ENCODE results near the gene GAA.

GAA gene

DNA sequence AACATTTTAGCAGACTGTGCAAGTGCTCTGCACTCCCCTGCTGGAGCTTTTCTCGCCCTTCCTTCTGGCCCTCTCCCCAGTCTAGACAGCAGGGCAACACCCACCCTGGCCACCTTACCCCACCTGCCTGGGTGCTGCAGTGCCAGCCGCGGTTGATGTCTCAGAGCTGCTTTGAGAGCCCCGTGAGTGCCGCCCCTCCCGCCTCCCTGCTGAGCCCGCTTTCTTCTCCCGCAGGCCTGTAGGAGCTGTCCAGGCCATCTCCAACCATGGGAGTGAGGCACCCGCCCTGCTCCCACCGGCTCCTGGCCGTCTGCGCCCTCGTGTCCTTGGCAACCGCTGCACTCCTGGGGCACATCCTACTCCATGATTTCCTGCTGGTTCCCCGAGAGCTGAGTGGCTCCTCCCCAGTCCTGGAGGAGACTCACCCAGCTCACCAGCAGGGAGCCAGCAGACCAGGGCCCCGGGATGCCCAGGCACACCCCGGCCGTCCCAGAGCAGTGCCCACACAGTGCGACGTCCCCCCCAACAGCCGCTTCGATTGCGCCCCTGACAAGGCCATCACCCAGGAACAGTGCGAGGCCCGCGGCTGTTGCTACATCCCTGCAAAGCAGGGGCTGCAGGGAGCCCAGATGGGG, 3.1 kb downstream of the GAA start:
- no peak for DNase-seq (ENCODE audit: low read depth)

DNA sequence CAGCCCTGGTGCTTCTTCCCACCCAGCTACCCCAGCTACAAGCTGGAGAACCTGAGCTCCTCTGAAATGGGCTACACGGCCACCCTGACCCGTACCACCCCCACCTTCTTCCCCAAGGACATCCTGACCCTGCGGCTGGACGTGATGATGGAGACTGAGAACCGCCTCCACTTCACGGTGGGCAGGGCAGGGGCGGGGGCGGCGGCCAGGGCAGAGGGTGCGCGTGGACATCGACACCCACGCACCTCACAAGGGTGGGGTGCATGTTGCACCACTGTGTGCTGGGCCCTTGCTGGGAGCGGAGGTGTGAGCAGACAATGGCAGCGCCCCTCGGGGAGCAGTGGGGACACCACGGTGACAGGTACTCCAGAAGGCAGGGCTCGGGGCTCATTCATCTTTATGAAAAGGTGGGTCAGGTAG, 3.6 kb downstream of the GAA start:
- no peak for DNase-seq (ENCODE audit: low read depth)

DNA sequence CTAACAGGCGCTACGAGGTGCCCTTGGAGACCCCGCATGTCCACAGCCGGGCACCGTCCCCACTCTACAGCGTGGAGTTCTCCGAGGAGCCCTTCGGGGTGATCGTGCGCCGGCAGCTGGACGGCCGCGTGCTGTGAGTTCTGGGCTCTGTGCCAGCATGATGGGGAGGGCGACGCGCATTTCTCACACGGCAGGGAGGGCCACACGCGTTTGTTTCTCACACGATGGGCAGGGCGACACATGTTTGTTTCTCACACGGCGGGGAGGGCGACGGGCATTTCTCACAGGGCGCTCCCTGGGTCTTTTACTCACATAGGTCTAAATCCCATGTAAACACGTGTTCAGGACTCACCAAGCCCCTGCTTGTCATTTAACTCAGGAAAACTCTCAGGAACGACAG, 4.4 kb downstream of the GAA start:
- DNase-seq (ENCODE audit: low read depth), result no peak

GRCh38 chr17:80106176-80106575, 4.8 kb downstream of the GAA start:
- DNase-seq (ENCODE audit: low read depth), result no peak

GRCh38 chr17:80106751-80107150, 5.4 kb downstream of the GAA start:
- DNase-seq (ENCODE audit: low read depth), result no peak

GRCh38 chr17:80107231-80108021, 6.0 kb downstream of the GAA start:
- no peak for DNase-seq (ENCODE audit: low read depth)

DNA sequence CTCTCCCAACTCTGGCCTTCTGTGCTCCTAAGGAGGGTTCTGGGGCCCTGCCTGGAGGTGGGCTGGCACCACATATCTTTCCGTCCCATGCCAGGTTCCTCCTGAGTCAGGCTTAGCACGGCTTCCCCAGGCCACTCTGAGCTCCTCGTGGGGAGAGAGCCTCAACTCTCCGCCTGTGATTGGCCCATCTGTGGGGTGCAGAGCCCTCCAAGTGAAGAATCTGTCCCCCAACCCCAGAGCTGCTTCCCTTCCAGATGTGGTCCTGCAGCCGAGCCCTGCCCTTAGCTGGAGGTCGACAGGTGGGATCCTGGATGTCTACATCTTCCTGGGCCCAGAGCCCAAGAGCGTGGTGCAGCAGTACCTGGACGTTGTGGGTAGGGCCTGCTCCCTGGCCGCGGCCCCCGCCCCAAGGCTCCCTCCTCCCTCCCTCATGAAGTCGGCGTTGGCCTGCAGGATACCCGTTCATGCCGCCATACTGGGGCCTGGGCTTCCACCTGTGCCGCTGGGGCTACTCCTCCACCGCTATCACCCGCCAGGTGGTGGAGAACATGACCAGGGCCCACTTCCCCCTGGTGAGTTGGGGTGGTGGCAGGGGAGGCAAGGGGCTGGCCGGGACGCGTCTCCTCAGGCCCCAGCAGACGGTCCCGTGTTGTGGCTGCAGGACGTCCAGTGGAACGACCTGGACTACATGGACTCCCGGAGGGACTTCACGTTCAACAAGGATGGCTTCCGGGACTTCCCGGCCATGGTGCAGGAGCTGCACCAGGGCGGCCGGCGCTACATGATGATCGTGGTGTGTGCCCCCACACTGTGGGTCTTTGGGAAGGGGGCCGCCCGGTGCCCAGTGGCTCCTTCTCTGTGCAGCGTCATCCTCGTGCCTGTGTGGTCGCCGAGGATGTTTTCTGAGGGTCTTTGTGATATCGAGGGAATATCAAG, 6.9 kb downstream of the GAA start:
- no peak for DNase-seq (ENCODE audit: low read depth)

DNA sequence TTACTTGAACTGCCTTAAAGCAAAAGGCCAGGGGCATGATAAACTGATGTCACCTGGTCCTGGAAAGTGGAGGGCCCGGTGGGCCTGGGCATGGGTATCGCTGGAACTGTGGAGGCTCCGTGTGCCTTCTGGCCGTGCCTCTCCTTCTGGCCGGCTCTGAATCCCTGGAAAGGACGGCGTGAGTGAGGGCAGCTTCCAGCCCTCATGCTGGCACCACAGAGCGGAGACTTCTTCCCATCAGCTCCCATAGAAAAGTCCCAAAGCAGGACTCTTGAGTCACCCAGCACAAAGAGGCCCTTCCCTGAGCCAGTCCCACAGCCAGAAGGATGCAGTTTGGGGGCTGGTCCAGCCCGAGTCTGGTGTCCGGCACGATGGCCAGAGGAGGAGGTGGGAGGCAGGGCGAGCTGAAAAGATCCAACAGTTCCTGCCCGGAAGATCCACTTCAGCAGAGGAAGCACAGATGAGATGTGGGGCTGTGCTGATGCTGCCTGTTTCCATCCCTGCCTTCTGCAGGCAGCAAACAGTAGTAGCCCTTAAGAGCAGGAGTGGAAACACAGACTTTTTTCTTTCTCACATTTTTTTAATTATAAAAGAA, 7.8 kb downstream of the GAA start:
- DNase-seq (ENCODE audit: low read depth), result no peak

- DNase-seq (ENCODE audit: low read depth), result no peak
Observed at GRCh38 chr17:80109713-80110446, 8.5 kb downstream of the GAA start.

DNA sequence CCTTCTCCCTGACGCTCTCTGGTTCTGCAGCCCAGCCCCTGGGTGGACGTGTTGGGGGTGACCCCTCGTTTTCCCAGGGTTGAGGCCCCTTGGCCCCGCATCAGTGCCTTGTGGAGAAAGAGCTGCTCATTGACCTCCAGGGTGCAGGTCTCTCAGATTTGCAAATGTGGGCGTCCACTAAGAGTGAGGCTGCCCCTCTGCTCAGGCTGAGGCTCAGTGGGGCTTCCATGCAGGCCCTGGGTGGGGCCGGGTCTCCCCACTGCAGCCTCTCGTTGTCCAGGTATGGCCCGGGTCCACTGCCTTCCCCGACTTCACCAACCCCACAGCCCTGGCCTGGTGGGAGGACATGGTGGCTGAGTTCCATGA, 9.0 kb downstream of the GAA start:
- DNase-seq (ENCODE audit: low read depth), result no peak

DNA sequence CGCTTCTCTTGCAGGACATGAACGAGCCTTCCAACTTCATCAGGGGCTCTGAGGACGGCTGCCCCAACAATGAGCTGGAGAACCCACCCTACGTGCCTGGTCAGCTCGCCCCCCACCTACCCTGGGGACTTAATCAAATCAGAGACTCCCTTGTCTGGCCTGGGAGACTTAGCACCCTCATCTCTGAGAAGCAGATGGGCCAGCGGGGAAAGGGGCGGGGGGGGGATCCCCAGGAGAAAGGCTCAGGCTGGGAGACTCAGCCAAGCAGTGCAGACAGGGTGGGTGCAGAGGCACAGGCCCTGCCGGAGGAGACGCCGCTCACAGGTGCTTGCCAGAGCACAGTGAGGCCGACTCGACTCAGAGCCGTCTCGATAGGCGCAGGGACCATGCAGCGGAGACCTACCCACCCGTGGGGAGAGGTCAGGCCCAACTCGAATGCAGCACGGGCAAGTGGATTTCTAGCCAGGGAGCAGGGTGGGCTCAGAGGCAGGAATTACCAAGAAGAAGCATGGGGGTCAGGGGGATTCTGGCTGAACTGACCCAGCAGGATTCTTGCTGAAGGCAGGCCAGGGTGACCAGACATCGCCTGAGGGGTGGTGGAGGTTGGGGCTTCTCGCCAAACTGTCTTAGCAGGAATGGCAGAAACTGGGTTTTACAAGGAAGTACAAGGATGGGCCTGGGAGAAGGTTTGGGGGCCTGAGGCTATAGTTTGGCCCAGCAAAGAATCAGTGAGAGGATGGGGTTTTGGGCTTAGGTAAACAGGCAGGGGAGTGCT, 9.7 kb downstream of the GAA start:
- no peak for DNase-seq (ENCODE audit: low read depth)

DNA sequence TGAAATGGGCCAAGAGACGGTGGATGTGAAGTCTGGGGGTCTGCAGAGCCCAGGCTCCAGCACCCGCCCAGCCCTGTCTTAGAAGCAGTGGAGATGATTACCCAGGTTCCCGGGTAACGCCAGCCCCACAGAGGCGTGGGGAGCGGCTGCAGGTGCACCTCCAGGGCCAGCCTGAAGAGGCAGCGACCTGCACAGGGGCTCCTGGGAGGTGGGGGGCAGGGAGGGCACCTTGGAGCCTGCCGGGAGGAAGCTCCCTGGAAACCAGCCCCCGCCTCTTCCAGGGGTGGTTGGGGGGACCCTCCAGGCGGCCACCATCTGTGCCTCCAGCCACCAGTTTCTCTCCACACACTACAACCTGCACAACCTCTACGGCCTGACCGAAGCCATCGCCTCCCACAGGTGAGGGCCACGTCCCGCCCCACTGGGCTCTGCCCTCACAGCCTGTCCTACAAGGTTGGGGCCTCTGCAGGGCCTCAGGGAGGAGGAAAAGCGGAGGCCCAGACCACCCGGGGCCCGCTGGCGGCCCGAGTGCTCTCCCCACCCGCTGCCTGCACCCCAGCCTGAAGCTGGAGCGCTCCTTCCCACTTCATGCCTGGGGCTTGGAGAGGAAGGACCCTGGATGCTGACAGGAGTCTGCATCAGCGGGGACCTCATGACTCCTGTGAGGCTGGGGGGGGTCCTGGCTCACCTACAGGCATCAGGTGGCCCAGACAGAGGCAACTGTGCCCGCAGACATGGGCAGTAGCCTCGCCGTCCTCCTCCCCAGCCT, 10.5 kb downstream of the GAA start:
- no peak for DNase-seq (ENCODE audit: low read depth)

GRCh38 chr17:80112471-80113032, 11.2 kb downstream of the GAA start:
- DNase-seq (ENCODE audit: low read depth), result no peak

DNA sequence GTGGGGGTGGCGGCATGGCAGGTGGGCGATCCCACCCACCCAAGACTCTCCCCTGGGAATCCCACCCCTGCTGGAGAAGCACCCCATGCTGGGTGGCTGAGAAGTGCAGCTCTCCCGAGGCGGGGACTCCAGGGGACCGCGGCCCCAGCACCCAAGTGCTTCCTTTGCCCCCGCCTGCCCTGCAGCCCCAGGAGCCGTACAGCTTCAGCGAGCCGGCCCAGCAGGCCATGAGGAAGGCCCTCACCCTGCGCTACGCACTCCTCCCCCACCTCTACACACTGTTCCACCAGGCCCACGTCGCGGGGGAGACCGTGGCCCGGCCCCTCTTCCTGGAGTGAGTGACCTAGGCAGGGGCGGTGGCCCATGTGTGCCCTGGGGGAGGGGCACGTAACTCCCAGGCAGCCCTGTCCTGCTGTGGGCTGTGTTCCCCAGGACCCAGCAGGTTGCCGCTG, 11.7 kb downstream of the GAA start:
- no peak for DNase-seq (ENCODE audit: low read depth)

DNA sequence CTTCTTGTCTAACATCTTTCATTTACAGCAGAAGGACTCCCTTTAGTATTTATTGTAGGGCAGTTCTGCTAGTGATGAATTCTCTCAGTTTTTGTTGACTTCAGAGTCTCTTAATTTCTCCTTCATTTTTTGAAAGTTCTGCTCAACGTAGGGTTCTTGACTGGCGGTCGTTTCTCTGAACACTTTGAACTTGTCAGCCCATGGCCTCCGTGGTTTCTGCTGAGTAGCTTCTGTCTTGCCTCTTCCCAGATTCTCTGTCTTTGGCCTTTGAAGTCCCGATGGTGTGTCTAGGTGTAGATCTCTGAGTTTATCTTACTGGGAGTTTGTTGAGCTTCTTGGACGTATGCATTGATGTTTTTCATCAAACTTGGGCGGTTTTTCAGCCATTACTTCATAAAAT, 13.4 kb downstream of the GAA start:
- no peak for DNase-seq (ENCODE audit: low read depth)

GRCh38 chr17:80115159-80115558, 13.8 kb downstream of the GAA start:
- DNase-seq (ENCODE audit: low read depth), result no peak

- DNase-seq (ENCODE audit: low read depth), result no peak
Observed at GRCh38 chr17:80116276-80116920, 15.0 kb downstream of the GAA start.

- no peak for DNase-seq (ENCODE audit: low read depth)
Observed at GRCh38 chr17:80116921-80117380, 15.6 kb downstream of the GAA start.

All from stimulated activated CD8-positive, alpha-beta memory T cell treated with anti-CD3 and anti-CD28 coated beads, Interleukin-7, amount 100 ng/mL, for 24 hours (primary cell).